Fibroblast of villous mesenchyme (primary cell): ENCODE data around the gene KLHL3. TPM values are rescaled to one million over a fixed set of nuclear protein-coding genes. Genes with fewer than 3 reads are reported as not detected.
A peak's percentile ranks its signal among the peaks of the same experiment; 100 is the strongest.

ENCODE experiments used
- DNase-seq: peaks from one replicate; pipeline ENCODE4 v3.0.0-alpha.2; 2010; ENCODE audit warnings: low read depth
- H3K4me3 ChIP-seq: 2 replicates; pipeline ENCODE4 v1.5.1; 2011; ENCODE audit warnings: low read depth, mild to moderate bottlenecking, low read length
- total RNA-seq: library from RNA; depleted of rRNA; stranded (reverse); fragments of >200 nt; gene quantifications from 2 replicates; pipeline ENCODE4 v1.2.3, GENCODE V29; 2012
- TF ChIP-seq, protein P1 (sequence below): IDR thresholded peaks from 2 replicates; pipeline ENCODE4 v1.5.1; 2012; ENCODE audit warnings: low read depth, mild to moderate bottlenecking, low read length; ENCODE audit not compliant: insufficient read depth

KLHL3 gene
- total RNA-seq, 1 donor, result 3.0 TPM

DNA sequence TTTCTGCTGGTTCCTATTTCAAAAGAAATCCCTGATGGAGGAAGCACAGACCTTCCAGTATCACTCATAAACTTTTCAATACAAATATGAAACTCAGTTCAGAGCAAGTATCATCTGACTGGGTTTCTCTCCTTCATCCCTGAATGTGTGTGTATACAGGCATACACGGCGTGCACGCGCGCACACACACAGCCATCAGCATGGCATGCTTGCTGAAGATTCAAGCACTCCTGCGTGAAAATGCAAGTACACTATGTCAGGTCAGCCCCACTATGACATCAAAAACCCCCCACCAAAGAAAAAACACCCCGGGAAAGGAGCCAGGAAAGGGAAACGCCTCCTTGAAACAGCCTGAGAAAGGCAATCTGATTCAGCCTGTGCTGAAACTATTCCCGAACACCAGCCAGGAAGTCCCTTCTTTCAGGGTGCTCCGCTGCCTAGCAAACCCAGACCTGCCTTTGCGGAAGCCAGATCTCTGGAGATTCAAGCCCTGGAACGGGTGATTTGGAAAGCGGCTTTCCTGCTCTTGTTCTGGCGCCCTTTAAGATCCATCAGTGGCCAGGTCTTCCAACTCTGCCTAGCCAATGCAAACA, 831 bp downstream of the KLHL3 start:
- TF ChIP-seq, protein P1, sequence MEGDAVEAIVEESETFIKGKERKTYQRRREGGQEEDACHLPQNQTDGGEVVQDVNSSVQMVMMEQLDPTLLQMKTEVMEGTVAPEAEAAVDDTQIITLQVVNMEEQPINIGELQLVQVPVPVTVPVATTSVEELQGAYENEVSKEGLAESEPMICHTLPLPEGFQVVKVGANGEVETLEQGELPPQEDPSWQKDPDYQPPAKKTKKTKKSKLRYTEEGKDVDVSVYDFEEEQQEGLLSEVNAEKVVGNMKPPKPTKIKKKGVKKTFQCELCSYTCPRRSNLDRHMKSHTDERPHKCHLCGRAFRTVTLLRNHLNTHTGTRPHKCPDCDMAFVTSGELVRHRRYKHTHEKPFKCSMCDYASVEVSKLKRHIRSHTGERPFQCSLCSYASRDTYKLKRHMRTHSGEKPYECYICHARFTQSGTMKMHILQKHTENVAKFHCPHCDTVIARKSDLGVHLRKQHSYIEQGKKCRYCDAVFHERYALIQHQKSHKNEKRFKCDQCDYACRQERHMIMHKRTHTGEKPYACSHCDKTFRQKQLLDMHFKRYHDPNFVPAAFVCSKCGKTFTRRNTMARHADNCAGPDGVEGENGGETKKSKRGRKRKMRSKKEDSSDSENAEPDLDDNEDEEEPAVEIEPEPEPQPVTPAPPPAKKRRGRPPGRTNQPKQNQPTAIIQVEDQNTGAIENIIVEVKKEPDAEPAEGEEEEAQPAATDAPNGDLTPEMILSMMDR, result no peak
- H3K4me3 ChIP-seq, result peak overlapping the region; percentile 30
- DNase-seq, result peak; percentile 36

DNA sequence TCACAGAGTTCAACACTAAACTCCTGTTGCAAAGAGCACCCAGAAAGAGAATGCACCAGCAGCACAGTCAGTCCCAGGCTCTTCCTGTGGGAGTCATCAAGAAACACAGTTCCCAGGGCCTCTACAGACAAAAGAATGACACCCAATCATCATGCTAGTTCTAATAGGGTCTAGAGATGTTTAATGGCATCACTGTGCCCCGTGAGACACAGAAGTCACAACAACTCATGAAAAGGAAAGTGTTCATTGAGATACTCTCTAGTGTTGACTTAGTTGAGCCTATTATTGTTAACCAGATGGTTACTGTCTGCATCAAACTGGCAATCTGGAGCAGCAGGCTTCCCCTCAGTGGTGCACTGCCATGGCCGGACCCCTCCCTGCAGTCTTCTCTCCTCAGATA, 1.6 kb downstream of the KLHL3 start:
- TF ChIP-seq, protein P1, result no peak
- no peak overlapping the region for H3K4me3 ChIP-seq
- peak; percentile 8 for DNase-seq

DNA sequence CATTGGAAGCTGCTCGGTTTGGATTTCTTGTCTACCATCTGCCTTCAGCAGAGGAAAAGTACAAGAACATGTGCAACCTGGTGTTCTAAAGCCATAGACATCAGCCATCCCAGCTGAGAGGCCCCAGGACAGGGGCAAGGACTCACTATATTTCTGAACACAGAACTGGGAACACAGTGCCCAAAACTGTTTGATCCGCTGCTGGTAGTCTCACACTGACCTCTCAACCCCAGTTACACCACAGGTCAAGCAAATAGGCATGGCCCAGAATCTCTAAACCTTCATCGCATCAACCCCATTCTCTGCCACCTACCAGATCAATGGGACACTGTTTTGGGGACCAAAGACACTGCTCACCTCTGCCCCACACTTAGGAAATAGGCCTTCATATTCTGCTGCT, 2.0 kb downstream of the KLHL3 start:
- TF ChIP-seq, protein P1, result no peak
- H3K4me3 ChIP-seq, result no peak overlapping the region

GRCh38 chr5:137733006-137733405, 2.9 kb downstream of the KLHL3 start:
- TF ChIP-seq, protein P1, result no peak
- no peak for DNase-seq
- H3K4me3 ChIP-seq, result no peak overlapping the region

More for the DNA sequence above, 2.0 kb downstream of the KLHL3 start:
- DNase-seq, result no peak

GRCh38 chr5:137731176-137731575, 4.7 kb downstream of the KLHL3 start:
- no peak overlapping the region for H3K4me3 ChIP-seq
- TF ChIP-seq, protein P1, result no peak
- no peak for DNase-seq

GRCh38 chr5:137730336-137730735, 5.6 kb downstream of the KLHL3 start:
- TF ChIP-seq, protein P1, result no peak
- DNase-seq, result no peak
- no peak overlapping the region for H3K4me3 ChIP-seq

- no peak overlapping the region for H3K4me3 ChIP-seq
- TF ChIP-seq, protein P1, result peak; percentile 12
- DNase-seq, result no peak
These were observed 7.8 kb downstream of the KLHL3 start for GRCh38 chr5:137728048-137728447.
